ENCODE measurements around the gene CRY2.
"Not testable (repeated sequence)": the region's sequence is repeated elsewhere in the genome, so short reads cannot be mapped to it uniquely, and the experiment has no call there.

Gene CRY2

GRCh38 chr11:45846974-45847910, at the start of gene CRY2:
TSS of gene CRY2 (plus strand) at chr11:45847475. CDS start at chr11:45847491, 16 bp downstream.
- peak; percentile 98 to 99 (median 98) for DNase-seq (ENCODE audit: low read depth in 3 of 3)

DNA sequence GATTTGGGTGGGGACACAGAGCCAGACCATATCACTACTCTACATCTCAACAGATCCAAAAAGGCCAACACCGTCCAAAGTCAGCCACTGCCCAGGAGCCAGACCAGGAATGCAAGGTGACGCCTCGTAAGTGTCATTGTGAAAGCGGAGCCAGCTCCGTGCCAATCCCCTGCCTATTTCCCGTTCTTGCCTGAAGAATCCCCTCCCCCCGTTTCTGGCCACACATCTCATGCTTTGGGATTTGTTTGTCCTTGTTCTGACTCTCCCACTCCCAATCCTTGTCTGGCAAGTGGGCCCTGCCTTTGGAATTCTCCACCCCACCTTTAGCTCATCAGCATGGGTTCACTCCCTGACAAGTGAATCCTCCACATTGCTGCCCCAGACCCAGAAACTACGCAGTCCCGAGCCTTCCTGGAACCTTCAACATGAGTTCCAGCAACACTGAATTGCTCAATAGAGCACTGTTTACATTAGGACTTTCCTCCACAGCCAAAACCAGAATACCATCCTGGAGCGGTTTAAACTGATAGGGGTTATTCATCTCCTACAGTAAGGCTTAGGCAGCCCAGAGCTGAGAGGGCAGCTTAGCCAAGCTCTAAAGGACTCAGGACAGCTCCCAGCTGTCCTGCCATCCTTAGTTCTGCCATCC, 48.4 kb upstream of the CRY2 start:
- no peak for DNase-seq (ENCODE audit: low read depth in 3 of 3)

DNA sequence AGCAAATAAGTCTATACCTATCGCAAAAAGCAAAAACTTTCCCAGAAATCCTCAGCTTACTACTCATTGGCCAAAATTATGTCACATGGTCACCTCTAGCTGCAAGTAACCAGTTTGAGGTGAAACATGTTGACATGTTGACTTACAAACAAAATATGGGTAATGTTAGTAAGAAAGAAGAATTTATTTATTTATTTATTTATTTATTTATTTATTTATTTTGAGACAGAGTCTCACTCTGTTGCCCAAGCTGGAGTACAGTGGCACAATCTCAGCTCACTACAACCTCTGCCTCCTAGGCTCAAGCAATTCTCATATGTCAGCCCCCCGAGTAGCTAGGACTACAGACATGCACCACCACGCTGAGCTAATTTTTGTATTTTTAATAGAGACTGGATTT, 47.7 kb upstream of the CRY2 start:
- no peak for DNase-seq (ENCODE audit: low read depth in 3 of 3)

GRCh38 chr11:45800261-45800660, 47.0 kb upstream of the CRY2 start:
- no peak for DNase-seq (ENCODE audit: low read depth in 3 of 3)

GRCh38 chr11:45801723-45802315, 45.5 kb upstream of the CRY2 start:
- no peak for DNase-seq (ENCODE audit: low read depth in 3 of 3)

GRCh38 chr11:45802531-45803317, 44.6 kb upstream of the CRY2 start:
- DNase-seq (ENCODE audit: low read depth in 3 of 3), result no peak

DNA sequence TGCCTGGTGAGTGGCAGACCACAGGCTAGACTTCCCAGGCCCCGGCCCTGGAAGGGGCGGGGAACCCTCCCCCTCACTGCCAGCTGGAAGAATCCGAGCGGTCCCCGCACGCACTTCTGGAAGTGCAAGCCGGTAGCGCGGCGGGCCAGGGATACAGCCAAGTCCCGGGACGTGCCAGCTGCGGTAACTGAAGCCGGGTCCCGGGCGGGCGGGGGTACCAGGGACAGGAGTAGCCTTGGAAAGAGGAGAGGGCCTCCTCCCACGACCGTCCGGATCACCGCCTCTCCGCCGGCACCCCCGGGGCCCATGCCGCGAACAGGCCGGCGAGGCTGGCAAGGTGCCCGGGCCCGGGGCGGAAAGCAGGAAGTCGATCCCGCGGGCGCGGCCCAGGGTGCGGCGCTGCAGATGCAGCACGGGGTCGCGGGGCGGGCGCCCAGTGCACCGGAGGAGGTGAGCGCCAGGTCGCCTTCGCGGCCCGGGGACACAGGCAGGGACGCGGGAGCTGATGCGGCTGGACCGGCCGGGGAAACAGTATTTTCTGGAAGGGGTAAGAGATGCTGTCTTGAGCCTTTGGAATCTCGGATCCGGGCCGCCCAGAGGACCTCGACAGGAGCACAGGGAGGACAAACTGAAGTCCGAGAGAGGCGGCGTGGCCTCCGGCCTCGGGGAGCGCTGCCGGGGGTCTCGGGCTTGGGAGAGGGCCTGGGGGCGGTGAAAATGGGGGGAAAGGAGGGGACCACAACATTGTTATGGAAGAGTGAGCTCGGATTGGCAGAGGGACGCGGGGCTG, 43.1 kb upstream of the CRY2 start:
- DNase-seq (ENCODE audit: low read depth in 3 of 3), result peak; percentile 32 to 55 (median 44)

DNA sequence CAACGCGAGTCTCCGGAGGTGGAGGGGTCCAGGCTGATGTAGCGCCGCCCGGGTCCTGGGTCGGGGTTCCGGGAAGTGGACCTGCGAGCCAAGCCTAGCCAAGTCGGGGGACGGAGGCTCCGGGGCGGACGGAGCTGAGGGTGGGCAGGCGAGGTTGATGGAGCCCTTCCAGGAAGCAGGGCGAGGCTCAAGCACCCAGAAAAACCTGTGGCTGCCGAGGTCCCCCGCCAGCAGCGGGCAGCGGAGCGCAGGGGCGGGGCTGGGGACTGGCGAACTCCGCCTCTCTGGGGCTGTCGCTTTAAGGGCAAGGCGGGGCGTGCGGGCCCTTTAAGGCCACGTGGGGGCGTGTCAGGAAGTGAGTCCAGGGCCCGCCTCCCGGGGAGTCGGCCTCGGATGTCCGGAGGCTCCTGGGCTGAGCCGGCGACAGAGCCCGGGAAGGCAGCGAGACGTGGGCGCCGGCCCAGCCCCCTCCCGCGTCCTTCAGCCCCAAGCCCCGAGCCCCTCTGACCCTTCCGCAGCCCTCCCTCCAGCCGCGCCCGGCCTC, 42.4 kb upstream of the CRY2 start, which contains the start of gene SLC35C1:
Gene SLC35C1 (plus strand): TSS at position 389 of the 544 bp plus-strand sequence. CDS start 653 bp downstream, outside the sequence.
- DNase-seq (ENCODE audit: low read depth in 3 of 3), result peak; percentile 92 to 97 (median 96)

DNA sequence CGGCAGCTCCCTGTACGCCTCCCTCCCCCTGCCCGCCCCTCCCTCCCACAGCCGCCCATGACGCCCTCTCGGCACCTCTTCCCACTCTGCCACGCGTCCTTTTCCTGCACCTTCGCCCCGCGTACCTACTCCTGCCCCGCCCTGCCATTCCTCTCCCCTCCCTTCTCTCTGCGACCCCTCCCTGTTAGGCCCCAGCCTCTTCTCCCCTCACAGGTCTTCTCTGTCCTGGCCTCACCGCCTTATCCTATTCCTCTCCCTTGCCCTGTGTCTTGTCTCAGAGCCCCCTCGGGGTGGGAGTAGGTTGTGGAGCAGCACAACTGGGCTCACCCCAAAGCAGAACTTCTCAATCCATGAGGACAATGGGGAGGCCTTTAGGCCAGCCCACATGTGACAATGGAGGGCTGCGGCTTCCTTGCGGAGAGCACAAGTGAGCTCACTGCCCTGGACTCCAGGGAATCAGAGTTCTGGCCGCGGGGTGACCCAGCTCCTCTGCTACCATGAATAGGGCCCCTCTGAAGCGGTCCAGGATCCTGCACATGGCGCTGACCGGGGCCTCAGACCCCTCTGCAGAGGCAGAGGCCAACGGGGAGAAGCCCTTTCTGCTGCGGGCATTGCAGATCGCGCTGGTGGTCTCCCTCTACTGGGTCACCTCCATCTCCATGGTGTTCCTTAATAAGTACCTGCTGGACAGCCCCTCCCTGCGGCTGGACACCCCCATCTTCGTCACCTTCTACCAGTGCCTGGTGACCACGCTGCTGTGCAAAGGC, 41.8 kb upstream of the CRY2 start:
- peak in 1 of 3 donors; percentile 28 for DNase-seq (ENCODE audit: low read depth in 3 of 3)

GRCh38 chr11:45806072-45806933, 41.0 kb upstream of the CRY2 start:
- no peak for DNase-seq (ENCODE audit: low read depth in 3 of 3)

DNA sequence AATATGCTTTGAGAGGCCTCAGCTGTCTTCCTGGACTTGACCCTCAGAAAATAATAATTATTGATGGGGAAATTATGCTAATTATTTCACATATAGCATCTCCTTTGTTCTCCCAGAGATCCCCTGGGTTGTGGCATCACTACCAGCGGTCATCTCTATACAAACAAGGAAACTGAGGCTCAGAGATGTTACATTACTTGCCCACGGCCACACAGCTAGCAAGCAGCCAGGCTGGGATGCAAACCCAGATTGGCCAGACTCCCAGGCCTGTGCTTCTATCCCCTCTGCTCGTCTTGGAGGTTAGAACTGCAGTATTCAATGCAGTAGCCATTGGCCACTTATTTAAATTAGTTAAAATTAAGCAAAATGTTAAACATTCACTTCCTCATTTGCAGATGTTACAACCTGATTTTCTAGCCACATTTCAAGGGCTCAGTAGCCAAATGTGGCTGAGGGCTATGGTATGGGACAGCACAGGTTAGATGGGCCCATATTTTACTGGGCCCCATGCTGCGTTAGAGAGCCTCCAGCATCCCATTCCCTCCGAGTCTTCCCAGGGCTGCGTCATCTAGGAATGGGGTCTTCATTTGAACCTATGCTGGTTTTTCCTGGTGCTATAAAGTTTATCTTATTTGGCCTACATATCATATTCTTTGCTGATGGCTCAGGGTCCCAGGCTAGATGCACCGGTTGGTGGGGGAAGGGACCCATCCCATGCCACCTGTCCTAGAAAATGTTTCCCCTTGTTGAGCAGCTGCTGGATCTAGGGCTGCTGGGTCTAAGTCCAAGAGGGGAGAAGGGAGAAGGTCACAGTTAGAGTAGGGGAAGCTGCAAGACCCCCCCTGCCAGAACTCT, 40.1 kb upstream of the CRY2 start:
- no peak for DNase-seq (ENCODE audit: low read depth in 3 of 3)

DNA sequence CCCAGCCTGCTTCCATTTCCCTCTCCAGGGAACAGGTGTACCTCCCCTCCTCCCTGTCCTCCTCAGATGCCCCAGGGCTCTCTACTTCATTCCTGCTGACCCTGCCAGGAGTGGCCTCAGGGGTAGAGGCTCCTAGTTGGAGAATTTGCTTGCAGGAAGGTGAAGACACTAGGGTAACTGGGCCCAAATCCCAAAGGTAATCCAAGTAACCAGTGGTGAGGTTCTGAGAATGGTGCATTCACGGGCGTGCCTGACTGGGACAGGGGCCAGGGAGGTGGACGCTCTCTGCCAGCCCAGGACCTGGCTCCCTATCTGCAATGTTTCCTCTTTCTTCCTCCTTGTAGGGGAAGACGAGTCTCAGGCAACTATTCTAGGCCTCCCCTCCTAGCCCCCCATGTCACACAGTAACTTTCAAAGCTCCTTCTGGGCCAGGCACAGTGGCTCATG, 39.5 kb upstream of the CRY2 start:
- DNase-seq (ENCODE audit: low read depth in 3 of 3), result no peak

DNA sequence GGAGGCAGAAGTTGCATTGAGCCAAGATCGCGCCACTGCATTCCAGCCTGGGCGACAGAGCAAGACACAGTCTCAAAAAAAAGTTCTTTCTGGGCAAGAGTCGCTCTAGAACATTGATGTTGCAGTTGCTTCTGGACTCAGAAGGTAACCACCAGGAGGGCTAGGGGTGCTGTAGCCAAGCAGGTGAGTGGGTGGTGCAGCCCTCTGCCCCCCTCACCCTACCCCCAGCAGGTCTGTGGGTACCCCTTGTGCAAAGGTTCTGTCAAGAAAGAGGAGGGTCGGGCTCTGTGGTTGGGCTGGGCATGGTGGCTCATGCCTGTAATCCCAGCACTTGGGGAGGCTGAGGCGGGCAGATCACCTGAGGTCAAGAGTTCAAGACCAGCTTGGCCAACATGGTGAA, 38.8 kb upstream of the CRY2 start:
- DNase-seq (ENCODE audit: low read depth in 3 of 3), result not testable (repeated sequence)

GRCh38 chr11:45809456-45810395, 37.5 kb upstream of the CRY2 start:
- DNase-seq (ENCODE audit: low read depth in 3 of 3), result no peak

- DNase-seq (ENCODE audit: low read depth in 3 of 3), result no peak
These were observed 36.7 kb upstream of the CRY2 start for GRCh38 chr11:45810431-45811108.

DNA sequence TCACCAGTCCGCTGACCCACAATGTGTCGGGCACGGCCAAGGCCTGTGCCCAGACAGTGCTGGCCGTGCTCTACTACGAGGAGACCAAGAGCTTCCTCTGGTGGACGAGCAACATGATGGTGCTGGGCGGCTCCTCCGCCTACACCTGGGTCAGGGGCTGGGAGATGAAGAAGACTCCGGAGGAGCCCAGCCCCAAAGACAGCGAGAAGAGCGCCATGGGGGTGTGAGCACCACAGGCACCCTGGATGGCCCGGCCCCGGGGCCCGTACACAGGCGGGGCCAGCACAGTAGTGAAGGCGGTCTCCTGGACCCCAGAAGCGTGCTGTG, 36.2 kb upstream of the CRY2 start:
- no peak for DNase-seq (ENCODE audit: low read depth in 3 of 3)

All from stimulated activated CD4-positive, alpha-beta T cell treated with anti-CD3 and anti-CD28 coated beads, TNF-alpha, amount 100 ng/mL, for 48 hours (primary cell).